Measurements from ENCODE around the gene ADORA2A. TPM values are rescaled to one million over a fixed set of nuclear protein-coding genes. Genes with fewer than 3 reads are reported as not detected.

Gene ADORA2A
- total RNA-seq, 1 experiment from 2014 or later, result 2.9 TPM

DNA sequence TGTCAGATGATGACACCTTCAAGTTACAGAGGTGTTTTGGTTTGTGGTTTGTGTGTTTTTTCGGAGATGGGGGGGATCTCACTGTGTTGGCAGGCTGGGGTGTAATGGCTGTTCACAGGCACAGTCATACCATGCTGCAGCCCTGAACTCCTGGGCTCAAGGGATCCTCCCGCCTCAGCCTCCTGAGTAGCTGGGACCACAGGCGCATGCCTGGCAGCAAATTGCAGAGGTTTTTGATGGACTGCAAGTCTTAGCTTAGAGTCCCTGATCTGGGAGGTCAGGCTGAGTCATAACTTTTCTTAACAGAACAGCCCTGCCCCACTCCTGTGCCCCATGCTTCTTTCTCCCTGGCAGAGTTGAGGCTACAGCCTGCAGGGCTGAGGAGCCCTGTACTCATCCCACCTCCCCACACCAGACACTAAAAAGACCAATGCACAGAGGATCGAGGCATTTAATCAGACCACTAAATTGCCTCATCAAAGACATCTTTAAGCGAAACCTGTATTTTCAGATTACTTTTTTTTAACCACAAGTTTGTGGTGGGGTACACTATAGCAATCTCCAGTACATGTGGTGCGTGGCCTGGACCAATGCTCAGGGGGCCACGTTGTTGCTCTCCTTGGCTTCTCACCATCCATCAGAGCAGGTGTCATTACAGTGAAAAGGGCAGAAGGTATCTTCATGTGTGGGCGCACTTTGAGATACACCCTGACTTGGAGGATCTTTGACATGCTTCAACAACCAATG lies 17.1 kb upstream of the ADORA2A start:
- intact Hi-C loops (cut with micrococcal nuclease; ENCODE audit: unreplicated experiment), result no loop called here
- Mint-ChIP-seq H3K4me3 (ENCODE audit: low read depth, unreplicated experiment) (no peak overlapping the region), H3K9me3 (ENCODE audit: low read depth, unreplicated experiment) (no peaks in the 10 kb centered on the region), H3K27ac (ENCODE audit: unreplicated experiment) (no peak overlapping the region), H3K27me3 (ENCODE audit: unreplicated experiment) (no peaks in the 10 kb centered on the region), H3K4me1 (ENCODE audit: low read depth, unreplicated experiment) (no peaks in the 10 kb centered on the region), H3K36me3 (ENCODE audit: insufficient read depth, unreplicated experiment) (peaks cover 22% of the 10 kb centered on the region)
- CTCF ChIA-PET, result no interaction called here
- no peak for DNase-seq
- TF ChIP-seq, protein P1, sequence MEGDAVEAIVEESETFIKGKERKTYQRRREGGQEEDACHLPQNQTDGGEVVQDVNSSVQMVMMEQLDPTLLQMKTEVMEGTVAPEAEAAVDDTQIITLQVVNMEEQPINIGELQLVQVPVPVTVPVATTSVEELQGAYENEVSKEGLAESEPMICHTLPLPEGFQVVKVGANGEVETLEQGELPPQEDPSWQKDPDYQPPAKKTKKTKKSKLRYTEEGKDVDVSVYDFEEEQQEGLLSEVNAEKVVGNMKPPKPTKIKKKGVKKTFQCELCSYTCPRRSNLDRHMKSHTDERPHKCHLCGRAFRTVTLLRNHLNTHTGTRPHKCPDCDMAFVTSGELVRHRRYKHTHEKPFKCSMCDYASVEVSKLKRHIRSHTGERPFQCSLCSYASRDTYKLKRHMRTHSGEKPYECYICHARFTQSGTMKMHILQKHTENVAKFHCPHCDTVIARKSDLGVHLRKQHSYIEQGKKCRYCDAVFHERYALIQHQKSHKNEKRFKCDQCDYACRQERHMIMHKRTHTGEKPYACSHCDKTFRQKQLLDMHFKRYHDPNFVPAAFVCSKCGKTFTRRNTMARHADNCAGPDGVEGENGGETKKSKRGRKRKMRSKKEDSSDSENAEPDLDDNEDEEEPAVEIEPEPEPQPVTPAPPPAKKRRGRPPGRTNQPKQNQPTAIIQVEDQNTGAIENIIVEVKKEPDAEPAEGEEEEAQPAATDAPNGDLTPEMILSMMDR (IDR thresholded peaks at IDR 0.05; ENCODE audit: unreplicated experiment), result no peak
- BruUV-seq (replicated peaks), result no TSS peak

DNA sequence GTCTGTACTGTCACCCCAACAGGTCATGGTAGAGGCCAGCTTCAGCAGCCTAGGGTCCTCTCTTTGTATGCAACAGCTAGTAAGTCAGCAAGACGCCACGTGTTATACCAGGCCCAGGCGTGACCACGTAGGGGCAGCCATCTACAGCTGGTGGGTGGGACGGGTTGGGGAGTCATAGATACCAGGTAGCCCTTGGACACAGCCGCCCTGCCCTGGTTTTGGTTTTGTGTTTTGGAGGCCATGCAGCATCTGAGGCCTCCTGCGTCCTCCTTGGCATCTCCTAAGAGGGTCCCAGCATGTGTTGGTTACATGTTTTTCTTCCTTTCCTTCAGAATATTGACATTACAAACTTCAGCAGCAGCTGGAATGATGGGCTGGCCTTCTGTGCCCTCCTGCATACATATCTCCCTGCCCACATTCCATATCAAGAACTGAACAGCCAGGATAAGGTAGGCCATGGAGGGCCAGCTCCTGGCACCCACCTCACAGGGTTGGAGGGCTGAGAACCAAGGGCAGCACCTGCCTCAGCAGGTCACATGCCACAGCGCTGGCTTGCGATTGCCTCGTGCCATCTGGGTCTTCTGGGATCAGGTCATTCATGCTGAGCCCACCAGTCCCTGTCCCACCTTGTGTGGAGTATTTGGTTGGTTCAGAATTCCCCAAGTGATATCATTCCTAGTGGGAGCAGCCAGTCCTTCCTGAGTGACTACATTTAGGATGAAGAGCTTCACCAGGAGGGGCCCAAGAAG lies 16.0 kb upstream of the ADORA2A start:
- TF ChIP-seq, protein P1 (IDR thresholded peaks at IDR 0.05; ENCODE audit: unreplicated experiment), result no peak
- Mint-ChIP-seq H3K27ac (ENCODE audit: unreplicated experiment) (no peak overlapping the region), H3K9me3 (ENCODE audit: low read depth, unreplicated experiment) (no peaks in the 10 kb centered on the region), H3K36me3 (ENCODE audit: insufficient read depth, unreplicated experiment) (peaks cover 31% of the 10 kb centered on the region), H3K4me3 (ENCODE audit: low read depth, unreplicated experiment) (no peak overlapping the region), H3K27me3 (ENCODE audit: unreplicated experiment) (no peaks in the 10 kb centered on the region), H3K4me1 (ENCODE audit: low read depth, unreplicated experiment) (no peaks in the 10 kb centered on the region)
- CTCF ChIA-PET, result interaction anchor here (0.6 kb wide), 1 partner anchor 62 kb away, joined by 4 read pairs; no protein-coding TSS in a partner anchor
- no peak for DNase-seq
- BruUV-seq (replicated peaks), result no TSS peak
- intact Hi-C loops (cut with micrococcal nuclease; ENCODE audit: unreplicated experiment), result no loop called here

DNA sequence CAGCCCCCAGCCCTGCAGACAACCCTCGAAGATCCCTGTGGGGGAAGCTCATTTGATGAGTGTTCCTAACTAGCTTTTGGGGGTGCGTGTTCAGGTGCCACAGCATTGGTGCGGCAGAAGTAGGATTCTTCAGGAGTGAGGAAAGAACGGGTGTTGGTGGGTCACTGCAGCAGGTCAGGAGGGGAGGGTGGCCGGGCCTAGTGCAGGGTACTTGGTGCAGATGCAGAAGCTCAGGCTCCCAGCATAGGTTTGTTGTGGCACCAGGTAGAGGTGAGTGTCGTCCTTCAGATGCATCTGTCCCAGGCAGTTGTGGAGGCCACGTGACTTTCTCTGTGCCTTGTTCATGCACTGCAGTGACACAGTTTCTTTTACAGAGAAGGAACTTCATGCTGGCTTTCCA lies 15.1 kb upstream of the ADORA2A start:
- H3K27ac Mint-ChIP-seq (ENCODE audit: unreplicated experiment), result no peak overlapping the region
- peaks cover 31% of the 10 kb centered on the region for H3K36me3 Mint-ChIP-seq (ENCODE audit: insufficient read depth, unreplicated experiment)
- no peak for DNase-seq
- H3K9me3 Mint-ChIP-seq (ENCODE audit: low read depth, unreplicated experiment), result no peaks in the 10 kb centered on the region
- H3K27me3 Mint-ChIP-seq (ENCODE audit: unreplicated experiment), result no peaks in the 10 kb centered on the region
- no TSS peak for BruUV-seq (replicated peaks)
- CTCF ChIA-PET, result no interaction called here
- H3K4me3 Mint-ChIP-seq (ENCODE audit: low read depth, unreplicated experiment), result no peak overlapping the region
- TF ChIP-seq, protein P1 (IDR thresholded peaks at IDR 0.05; ENCODE audit: unreplicated experiment), result no peak
- H3K4me1 Mint-ChIP-seq (ENCODE audit: low read depth, unreplicated experiment), result no peaks in the 10 kb centered on the region
- intact Hi-C loops (cut with micrococcal nuclease; ENCODE audit: unreplicated experiment), result no loop called here

DNA sequence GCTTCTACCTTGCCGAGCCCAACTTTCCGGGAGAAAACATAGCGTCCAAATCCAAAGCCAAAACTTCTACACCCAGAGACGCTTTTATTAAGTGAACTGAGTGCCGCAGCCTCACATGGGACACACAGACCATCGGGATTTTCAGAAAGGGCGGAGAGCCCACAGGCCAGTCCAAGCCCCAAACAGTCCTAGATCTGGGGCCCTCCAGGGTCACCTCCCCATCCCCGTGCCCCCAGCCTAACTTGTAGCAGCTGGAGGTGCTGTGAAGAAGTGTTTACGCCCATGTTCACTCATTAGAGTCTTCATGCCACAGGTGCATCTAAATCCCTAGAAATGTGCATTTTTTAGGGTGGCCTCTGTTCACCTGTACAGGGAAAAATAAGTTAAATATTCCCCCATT lies 14.1 kb upstream of the ADORA2A start:
- no peak overlapping the region for H3K4me3 Mint-ChIP-seq (ENCODE audit: low read depth, unreplicated experiment)
- CTCF ChIA-PET, result no interaction called here
- no peaks in the 10 kb centered on the region for H3K4me1 Mint-ChIP-seq (ENCODE audit: low read depth, unreplicated experiment)
- H3K27me3 Mint-ChIP-seq (ENCODE audit: unreplicated experiment), result no peaks in the 10 kb centered on the region
- no peak overlapping the region for H3K27ac Mint-ChIP-seq (ENCODE audit: unreplicated experiment)
- no peak for DNase-seq
- TF ChIP-seq, protein P1 (IDR thresholded peaks at IDR 0.05; ENCODE audit: unreplicated experiment), result no peak
- H3K9me3 Mint-ChIP-seq (ENCODE audit: low read depth, unreplicated experiment), result no peaks in the 10 kb centered on the region
- BruUV-seq (replicated peaks), result no TSS peak
- intact Hi-C loops (cut with micrococcal nuclease; ENCODE audit: unreplicated experiment), result no loop called here
- peaks cover 31% of the 10 kb centered on the region for H3K36me3 Mint-ChIP-seq (ENCODE audit: insufficient read depth, unreplicated experiment)

Data from Calu3 (cell line).